ENCODE results near the gene TRAPPC1.
"Not testable (repeated sequence)": the region's sequence is repeated elsewhere in the genome, so short reads cannot be mapped to it uniquely, and the experiment has no call there.

DNA sequence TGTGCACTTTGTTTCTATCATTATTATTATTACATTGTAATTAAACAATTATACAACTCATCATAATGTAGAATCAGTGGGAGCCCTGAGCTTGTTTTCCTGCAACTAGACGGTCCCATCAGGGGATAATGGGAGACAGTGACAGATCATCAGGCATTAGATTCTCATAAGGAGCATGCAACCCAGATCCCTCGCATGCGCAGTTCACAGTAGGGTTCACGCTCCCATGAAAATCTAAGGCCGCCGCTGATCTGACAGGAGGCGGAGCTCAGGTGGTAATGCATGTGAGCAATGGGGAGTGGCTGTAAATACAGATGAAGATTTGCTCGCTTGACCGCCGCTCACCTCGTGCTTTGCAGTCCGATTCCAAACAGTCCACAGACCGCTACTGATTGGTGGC is 21.5 kb upstream of the TRAPPC1 start:
- TF ChIP-seq, protein P1, sequence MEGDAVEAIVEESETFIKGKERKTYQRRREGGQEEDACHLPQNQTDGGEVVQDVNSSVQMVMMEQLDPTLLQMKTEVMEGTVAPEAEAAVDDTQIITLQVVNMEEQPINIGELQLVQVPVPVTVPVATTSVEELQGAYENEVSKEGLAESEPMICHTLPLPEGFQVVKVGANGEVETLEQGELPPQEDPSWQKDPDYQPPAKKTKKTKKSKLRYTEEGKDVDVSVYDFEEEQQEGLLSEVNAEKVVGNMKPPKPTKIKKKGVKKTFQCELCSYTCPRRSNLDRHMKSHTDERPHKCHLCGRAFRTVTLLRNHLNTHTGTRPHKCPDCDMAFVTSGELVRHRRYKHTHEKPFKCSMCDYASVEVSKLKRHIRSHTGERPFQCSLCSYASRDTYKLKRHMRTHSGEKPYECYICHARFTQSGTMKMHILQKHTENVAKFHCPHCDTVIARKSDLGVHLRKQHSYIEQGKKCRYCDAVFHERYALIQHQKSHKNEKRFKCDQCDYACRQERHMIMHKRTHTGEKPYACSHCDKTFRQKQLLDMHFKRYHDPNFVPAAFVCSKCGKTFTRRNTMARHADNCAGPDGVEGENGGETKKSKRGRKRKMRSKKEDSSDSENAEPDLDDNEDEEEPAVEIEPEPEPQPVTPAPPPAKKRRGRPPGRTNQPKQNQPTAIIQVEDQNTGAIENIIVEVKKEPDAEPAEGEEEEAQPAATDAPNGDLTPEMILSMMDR (IDR thresholded peaks at IDR 0.05; ENCODE audit: low read depth, low read length, missing input control) = not testable (repeated sequence)
- TF ChIP-seq TAF1 (conservative IDR thresholded peaks at IDR 0.05); GABPA (IDR thresholded peaks at IDR 0.05 in 1 of 2, conservative IDR thresholded peaks at IDR 0.05 in 1 of 2); YY1 (IDR thresholded peaks at IDR 0.05); EGR1 (IDR thresholded peaks at IDR 0.05; ENCODE audit: low read depth in 2 of 2); ZBTB33 (IDR thresholded peaks at IDR 0.05); JUND (IDR thresholded peaks at IDR 0.05); RAD21 (IDR thresholded peaks at IDR 0.05); RXRA (IDR thresholded peaks at IDR 0.05); MAX (IDR thresholded peaks at IDR 0.05); FOXA1 (IDR thresholded peaks at IDR 0.05); ATF3 (IDR thresholded peaks at IDR 0.05); HNF4A (conservative IDR thresholded peaks at IDR 0.05): not testable (repeated sequence)
- TF ChIP-seq, protein P2, sequence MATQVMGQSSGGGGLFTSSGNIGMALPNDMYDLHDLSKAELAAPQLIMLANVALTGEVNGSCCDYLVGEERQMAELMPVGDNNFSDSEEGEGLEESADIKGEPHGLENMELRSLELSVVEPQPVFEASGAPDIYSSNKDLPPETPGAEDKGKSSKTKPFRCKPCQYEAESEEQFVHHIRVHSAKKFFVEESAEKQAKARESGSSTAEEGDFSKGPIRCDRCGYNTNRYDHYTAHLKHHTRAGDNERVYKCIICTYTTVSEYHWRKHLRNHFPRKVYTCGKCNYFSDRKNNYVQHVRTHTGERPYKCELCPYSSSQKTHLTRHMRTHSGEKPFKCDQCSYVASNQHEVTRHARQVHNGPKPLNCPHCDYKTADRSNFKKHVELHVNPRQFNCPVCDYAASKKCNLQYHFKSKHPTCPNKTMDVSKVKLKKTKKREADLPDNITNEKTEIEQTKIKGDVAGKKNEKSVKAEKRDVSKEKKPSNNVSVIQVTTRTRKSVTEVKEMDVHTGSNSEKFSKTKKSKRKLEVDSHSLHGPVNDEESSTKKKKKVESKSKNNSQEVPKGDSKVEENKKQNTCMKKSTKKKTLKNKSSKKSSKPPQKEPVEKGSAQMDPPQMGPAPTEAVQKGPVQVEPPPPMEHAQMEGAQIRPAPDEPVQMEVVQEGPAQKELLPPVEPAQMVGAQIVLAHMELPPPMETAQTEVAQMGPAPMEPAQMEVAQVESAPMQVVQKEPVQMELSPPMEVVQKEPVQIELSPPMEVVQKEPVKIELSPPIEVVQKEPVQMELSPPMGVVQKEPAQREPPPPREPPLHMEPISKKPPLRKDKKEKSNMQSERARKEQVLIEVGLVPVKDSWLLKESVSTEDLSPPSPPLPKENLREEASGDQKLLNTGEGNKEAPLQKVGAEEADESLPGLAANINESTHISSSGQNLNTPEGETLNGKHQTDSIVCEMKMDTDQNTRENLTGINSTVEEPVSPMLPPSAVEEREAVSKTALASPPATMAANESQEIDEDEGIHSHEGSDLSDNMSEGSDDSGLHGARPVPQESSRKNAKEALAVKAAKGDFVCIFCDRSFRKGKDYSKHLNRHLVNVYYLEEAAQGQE (IDR thresholded peaks at IDR 0.05) = not testable (repeated sequence)
